ENCODE results near the gene AMPD2. TPM values are rescaled to one million over a fixed set of nuclear protein-coding genes. Genes with fewer than 3 reads are reported as not detected.
A peak's percentile ranks its signal among the peaks of the same experiment; 100 is the strongest.

The AMPD2 gene
- total RNA-seq, 1 donor from 2014 or later = 74.2 TPM

- intact Hi-C loops (cut with DNase I) = no loop called here
- peak in 1 of 2 donors; percentile 22 for DNase-seq (ENCODE audit: low spot score in 2 of 2)
- H3K27me3 ChIP-seq = no peaks in the 10 kb centered on the region
These were observed 17.8 kb downstream of the AMPD2 start for GRCh38 chr1:109637446-109637845.

GRCh38 chr1:109639063-109639840, 19.6 kb downstream of the AMPD2 start:
- Histone ChIP-seq H3K4me3 (no peak overlapping the region), H3K27ac (no peak overlapping the region), H3K4me1 (no peaks in the 10 kb centered on the region), H3K27me3 (no peaks in the 10 kb centered on the region), H3K9me3 (no peaks in the 10 kb centered on the region), H3K36me3 (no peaks in the 10 kb centered on the region)
- intact Hi-C loops (cut with DNase I) = no loop called here
- DNase-seq (ENCODE audit: low spot score in 2 of 2) = no peak
- TF ChIP-seq CTCF (IDR thresholded peaks at IDR 0.05) = no peak

More at GRCh38 chr1:109637446-109637845, 17.8 kb downstream of the AMPD2 start:
- H3K9me3 ChIP-seq = no peaks in the 10 kb centered on the region
- H3K4me1 ChIP-seq = no peaks in the 10 kb centered on the region
- H3K27ac ChIP-seq = no peak overlapping the region
- no peaks in the 10 kb centered on the region for H3K36me3 ChIP-seq
- no peak overlapping the region for H3K4me3 ChIP-seq
- no peak for TF ChIP-seq CTCF (IDR thresholded peaks at IDR 0.05)

GRCh38 chr1:109639841-109640184, 20.2 kb downstream of the AMPD2 start:
- Histone ChIP-seq H3K4me3 (no peak overlapping the region), H3K36me3 (no peaks in the 10 kb centered on the region), H3K27me3 (no peaks in the 10 kb centered on the region), H3K4me1 (no peaks in the 10 kb centered on the region), H3K9me3 (no peaks in the 10 kb centered on the region), H3K27ac (no peak overlapping the region)
- no peak for TF ChIP-seq CTCF (IDR thresholded peaks at IDR 0.05)
- intact Hi-C loops (cut with DNase I) = loop anchor here (5.0 kb wide), 4 partner anchors 47 to 342 kb away; partner anchors contain the start of genes AHCYL1, GNAI3 and GSTM1
- DNase-seq (ENCODE audit: low spot score in 2 of 2) = no peak

GRCh38 chr1:109640285-109640865, 20.7 kb downstream of the AMPD2 start:
- intact Hi-C loops (cut with DNase I) = loop anchor here (5.0 kb wide), 4 partner anchors 47 to 342 kb away; partner anchors contain the start of genes AHCYL1, GNAI3 and GSTM1
- Histone ChIP-seq H3K4me1 (no peaks in the 10 kb centered on the region), H3K9me3 (no peaks in the 10 kb centered on the region), H3K27ac (no peak overlapping the region), H3K27me3 (no peaks in the 10 kb centered on the region), H3K36me3 (no peaks in the 10 kb centered on the region), H3K4me3 (no peak overlapping the region)
- DNase-seq (ENCODE audit: low spot score in 2 of 2) = peak in 1 of 2 donors; percentile 93
- peak; percentile 86 to 95 (median 94) for TF ChIP-seq CTCF (IDR thresholded peaks at IDR 0.05)

- intact Hi-C loops (cut with DNase I) = loop anchor here (5.0 kb wide), 4 partner anchors 46 to 341 kb away; partner anchors contain the start of genes AHCYL1, GNAI3 and GSTM1
- Histone ChIP-seq H3K9me3 (no peaks in the 10 kb centered on the region), H3K27ac (no peak overlapping the region), H3K36me3 (no peaks in the 10 kb centered on the region), H3K27me3 (no peaks in the 10 kb centered on the region), H3K4me3 (no peak overlapping the region), H3K4me1 (no peaks in the 10 kb centered on the region)
- TF ChIP-seq CTCF (IDR thresholded peaks at IDR 0.05) = no peak
- no peak for DNase-seq (ENCODE audit: low spot score in 2 of 2)
These were observed 21.6 kb downstream of the AMPD2 start for GRCh38 chr1:109641078-109641740.
